Measurements from ENCODE around the gene PES1.
A peak's percentile ranks its signal among the peaks of the same experiment; 100 is the strongest.
"Not testable (repeated sequence)": the region's sequence is repeated elsewhere in the genome, so short reads cannot be mapped to it uniquely, and the experiment has no call there.

Gene PES1

DNA sequence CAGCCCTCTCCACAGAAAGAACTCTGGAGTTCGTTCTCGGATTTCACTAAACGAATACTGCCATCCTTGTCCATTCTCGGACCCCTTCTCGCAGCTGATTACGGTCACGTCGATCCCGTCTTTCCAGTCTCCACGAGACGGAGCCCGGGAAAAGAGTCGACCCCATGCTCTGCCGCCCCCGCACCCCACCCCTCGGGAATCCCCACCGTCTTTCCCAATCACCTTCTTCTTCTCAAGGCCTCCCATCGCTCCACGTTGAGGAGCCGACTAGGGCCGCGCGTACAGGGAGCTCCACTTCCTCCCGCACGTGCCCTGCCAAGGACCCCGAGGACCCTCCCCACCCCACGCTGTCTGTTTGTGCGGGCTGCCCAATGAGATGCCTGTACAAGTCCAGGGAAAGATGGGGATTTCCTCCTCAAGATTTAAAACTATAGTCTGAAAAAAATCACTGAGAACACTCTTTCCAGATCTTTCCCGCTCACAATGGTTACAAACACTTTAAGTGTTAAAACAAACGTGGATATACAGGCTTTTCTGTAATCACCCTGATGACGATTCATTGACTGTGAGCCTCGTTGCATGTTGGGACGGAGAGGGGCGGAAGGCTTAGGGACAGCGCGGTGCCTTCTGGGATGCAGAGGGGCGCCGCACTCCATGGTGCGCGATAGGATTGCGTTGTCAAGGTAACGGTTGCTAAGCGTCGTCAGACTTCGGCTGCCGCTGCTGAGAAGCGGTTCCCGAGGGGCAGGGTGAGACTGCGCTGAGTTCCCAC lies at the start of gene PES1:
Gene PES1, minus strand, starts transcription at position 323 of the 772 bp plus-strand sequence. Its CDS starts 77 bp downstream, at position 246.
- peak; percentile 94 for DNase-seq

DNA sequence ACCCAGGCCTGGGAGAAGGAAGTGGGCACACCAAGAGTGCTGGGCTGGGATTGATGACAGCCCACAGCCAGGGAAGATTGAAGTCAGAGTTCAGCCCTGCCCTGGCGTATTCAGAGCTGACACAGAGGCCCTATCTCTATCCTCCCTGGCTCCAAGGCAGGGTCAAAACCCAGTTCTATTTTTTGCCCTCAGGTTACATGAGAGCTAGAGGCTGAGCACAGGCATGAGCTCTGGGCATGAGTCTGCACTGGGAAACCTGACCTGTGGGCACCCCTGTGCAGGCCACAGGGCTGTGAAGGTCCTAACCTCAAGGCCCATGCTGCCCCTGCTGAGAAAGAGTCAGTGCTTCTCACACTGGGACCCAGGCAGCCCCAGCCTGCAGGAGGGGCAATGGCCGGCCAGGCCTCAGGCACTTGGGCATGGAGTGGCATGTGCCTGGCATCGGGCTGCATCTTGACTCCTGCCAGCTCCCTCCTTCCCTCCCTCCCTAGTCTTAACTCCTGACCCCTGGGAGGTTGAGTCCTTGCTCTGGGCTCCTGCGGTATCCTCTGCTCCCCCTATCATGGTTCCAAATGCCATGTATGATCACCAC lies 49.2 kb upstream of the PES1 start:
- no peak for DNase-seq

DNA sequence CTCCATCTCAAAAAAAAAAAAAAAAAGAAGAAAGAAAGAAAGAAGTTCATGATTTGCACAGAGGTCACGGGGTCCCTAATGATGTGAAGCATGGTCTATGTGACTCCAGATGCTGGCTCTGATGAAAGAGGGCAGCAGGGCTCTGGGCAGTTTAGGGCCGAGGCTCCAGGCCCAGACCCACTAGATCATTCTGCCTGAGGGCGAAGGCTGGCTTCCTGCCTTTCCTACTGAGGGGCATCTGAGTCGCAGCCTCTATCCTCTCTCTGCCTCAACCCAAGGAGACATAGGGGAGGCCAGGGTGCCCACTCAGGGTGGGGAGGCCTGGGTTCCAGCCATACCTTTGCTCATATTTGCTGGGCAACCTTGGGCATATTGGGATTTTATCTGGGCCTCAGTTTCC lies 48.7 kb upstream of the PES1 start:
- DNase-seq = no peak

DNA sequence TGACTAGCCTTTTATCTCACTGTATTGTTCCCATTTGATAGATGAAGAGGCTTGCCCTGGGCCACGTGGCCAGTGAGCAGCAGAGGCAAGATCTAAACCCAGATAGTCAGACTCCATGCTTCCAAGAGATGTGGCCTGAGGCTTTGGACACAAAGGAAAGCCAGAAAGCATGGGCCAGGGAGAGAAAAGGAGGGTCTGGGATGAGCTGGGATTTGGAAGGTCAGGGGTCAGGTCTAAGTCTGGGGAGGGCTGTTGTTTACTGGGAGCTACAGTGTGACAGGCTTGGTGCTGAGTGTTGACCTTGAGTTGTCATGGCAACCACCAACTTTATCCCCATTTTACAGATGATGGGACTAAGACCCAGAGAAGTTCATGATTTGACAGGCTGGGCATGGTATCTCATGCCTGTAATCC lies 46.0 kb upstream of the PES1 start:
- no peak for DNase-seq

DNA sequence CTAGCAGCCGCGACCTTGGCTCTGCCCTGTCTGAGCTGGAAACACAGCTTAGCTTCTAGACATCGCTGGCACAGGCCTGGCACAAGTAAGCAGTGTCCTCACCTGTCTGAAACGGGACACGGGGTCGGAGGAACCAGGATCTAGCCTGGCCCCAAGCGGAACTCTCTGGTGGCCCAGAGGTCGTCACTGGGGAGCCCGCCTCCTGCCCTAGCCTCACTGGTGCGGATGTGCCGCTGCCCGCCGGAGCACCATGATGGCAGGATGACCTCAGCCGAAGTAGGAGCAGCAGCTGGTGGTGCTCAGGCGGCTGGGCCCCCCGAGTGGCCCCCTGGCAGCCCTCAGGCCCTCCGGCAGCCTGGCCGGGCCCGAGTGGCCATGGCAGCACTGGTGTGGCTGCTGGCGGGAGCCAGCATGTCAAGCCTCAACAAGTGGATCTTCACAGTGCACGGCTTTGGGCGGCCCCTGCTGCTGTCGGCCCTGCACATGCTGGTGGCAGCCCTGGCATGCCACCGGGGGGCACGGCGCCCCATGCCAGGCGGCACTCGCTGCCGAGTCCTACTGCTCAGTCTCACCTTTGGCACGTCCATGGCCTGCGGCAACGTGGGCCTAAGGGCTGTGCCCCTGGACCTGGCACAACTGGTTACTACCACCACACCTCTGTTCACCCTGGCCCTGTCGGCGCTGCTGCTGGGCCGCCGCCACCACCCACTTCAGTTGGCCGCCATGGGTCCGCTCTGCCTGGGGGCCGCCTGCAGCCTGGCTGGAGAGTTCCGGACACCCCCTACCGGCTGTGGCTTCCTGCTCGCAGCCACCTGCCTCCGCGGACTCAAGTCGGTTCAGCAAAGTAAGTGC lies 44.7 kb upstream of the PES1 start:
- DNase-seq = peak; percentile 16

DNA sequence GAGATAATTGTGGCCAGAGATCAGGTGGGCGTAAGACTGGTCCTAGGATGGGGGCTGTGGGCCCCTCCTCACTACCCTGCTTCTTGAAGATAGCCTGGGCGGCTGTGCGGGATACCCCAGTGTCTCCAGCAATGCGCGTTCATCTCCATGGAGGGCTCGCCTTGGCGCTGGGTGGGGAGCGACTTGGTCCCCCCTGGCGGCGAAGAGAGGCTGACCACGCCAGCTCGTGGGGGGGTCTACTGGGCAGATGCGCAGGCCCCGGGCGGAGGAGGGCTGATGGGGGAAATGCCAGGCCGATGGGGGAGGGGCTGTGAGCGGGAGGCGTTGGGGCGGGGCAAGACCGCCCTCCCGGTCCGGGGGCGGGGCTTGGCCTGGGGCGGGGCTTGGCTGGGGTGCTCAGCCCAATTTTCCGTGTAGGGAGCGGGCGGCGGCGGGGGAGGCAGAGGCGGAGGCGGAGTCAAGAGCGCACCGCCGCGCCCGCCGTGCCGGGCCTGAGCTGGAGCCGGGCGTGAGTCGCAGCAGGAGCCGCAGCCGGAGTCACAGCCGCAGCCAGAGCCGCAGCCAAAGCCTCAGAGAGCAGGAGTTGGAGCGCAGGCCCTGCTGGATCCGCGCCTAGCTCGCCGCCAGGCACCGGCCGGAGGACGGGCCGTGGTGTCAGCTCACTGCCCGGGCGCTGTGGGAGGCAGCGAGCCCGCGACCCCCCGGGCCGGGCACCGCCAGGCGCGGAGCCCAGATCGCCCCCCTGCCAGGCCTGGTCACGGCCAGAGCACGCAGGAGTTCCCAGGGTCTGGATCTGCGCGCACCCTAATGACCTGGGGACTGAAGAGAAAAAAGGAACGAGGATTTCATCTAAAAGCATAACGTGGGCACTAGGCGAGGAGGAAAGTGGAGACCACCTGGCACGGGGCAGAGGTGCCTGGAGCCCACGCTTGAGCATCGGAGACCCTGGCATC lies 43.8 kb upstream of the PES1 start, which contains the start of gene SLC35E4:
Gene SLC35E4, plus strand, starts transcription at position 509 of the 953 bp plus-strand sequence. CDS start 670 bp downstream, outside the sequence.
- peak; percentile 95 for DNase-seq

DNA sequence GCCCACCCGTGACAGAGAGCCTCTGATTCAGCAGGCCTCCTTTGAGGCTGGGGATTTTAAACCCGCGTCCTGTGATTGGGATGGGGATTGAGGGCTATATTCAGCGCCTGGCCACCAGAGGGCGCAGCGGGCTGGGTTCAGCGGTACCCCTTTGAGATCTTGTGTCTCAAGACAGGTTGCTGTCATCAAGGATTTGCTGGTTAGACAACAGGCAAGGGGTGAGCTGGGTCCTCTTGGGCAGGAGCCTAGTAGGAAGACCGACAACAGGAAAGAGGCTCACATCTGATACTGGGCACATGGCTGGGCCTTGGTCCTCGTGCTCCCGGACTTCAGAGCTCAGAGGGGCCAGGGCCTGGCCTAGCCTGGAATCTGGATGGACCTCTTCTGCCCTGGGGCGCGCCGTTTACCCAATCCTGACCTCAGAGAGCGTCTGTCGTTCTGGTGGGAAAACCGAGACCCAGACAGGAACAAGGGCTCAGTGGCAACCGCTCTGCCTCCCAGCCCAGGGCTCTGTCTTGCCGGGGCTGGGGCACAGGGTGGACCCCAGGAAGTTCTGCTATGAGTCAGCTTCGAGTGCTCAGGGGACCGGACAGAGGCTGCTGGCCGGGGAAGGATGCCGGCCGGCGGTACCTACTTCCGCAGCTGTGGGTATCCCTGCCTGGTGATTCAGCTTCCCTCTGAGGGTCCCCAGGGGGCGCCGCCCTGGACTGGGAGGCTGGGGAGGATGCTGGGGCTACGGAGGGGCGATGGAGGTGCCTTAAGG lies 42.9 kb upstream of the PES1 start:
- DNase-seq = peak; percentile 90

DNA sequence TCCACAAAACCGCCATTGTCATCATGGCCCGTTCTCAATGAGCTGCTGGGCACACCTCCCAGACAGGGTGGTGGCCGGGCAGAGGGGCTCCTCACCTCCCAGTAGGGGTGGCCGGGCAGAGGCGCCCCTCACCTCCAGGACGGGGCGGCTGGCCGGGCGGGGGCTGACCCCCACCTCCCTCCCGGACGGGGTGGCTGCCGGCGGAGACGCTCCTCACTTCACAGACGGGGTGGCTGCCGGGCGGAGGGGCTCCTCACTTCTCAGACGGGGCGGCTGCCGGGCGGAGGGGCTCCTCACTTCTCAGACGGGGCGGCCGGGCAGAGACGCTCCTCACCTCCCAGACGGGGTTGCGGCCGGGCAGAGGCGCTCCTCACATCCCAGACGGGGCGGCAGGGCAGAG lies 39.8 kb upstream of the PES1 start:
- DNase-seq = not testable (repeated sequence)

DNA sequence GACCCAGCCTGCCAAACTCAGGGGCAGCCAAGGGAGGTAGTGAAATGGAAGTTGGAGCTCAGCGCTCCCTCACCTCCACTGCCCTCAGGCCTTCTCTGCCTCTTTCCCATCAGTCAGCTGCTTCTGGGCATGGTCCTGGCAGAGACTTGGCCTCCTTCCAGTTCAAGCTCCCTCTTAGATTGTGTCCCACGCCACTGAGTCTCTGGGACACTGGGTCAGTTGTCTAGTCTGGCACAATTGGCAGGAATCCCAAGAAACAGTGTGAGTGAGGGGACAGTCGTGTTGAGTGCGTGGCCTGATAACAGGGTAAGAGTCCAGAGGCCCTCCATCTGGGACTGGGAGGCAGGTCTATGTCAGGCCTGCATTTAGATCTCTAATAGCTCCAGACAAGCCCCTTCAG lies 36.8 kb upstream of the PES1 start:
- no peak for DNase-seq

DNA sequence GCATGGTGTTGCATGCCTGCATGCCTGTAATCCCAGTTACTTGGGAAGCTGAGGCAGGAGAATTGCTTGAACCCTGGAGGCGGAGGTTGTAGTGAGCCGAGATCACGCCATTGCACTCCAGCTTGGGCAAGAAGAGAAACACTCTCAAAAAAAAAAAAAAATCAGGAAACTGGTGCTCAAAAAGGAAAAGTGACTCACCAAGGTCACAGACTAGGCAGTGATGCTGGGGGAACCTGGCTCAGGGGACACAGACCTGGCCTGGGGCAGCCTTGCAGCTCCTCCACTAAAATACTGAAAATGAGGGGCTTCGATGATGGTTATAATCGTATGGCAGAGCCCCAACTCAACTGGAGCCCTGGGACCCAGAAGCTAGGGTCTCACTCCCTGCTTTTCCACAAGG lies 35.8 kb upstream of the PES1 start:
- no peak for DNase-seq

DNA sequence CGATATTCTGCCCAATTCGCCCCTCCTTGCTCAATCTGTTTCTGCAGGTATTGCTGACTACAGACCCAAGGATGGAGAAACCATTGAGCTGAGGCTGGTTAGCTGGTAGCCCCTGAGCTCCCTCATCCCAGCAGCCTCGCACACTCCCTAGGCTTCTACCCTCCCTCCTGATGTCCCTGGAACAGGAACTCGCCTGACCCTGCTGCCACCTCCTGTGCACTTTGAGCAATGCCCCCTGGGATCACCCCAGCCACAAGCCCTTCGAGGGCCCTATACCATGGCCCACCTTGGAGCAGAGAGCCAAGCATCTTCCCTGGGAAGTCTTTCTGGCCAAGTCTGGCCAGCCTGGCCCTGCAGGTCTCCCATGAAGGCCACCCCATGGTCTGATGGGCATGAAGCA lies 34.7 kb upstream of the PES1 start:
- no peak for DNase-seq

DNA sequence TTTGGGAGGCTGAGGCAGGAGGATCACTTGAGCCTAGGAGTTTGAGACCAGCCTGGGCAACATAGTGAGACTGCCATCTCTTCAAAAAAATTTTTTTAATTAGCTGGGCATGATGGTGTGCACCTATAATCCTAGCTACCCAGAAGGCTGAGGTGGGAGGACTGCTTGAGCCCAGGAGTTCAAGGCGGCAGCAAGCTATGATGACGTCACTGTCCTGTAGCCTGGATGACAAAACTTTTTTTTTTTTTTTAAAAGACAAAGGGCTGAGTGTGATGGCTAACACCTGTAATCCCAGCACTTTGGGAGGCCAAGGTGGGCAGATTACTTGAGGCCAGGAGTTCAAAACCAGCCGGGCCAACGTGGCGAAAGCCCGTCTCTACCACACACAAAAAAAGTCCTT lies 28.2 kb upstream of the PES1 start:
- not testable (repeated sequence) for DNase-seq

DNA sequence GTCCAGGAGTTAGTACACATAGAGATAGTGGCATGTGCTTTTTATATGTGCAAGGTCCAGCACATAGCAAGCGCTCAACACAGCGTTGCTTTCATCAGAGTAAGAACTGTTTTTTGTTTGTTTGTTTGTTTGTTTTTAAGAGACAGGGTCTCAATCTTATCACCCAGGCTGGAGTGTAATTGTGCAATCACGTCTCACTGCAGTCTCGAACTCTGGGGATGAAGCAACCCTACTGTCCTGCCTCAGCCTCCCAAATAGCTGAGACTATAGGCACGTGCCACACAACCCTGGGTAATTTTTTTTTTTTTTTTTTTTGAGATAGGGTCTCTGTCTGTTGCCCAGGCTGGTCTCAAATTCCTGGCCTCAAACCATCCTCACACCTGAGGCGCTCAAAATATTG lies 26.1 kb upstream of the PES1 start:
- no peak for DNase-seq

DNA sequence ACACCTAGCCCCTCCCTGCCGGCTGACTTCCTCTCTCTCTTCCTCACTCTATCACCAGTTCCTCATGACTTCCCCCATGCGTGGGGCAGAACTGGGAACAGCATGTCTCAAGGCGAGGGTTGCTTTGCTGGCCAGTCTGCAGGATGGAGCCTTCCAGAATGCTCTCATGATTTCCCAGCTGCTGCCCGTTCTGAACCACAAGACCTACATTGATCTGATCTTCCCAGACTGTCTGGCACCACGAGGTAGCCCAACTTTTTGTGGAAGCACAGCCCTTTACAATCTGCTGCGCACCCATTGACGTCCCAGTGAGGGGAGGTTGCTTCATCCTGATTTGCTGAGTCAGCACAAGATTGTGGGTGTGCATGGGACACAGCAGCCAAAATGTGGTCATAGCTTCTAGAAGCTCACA lies 23.8 kb upstream of the PES1 start:
- no peak for DNase-seq

DNA sequence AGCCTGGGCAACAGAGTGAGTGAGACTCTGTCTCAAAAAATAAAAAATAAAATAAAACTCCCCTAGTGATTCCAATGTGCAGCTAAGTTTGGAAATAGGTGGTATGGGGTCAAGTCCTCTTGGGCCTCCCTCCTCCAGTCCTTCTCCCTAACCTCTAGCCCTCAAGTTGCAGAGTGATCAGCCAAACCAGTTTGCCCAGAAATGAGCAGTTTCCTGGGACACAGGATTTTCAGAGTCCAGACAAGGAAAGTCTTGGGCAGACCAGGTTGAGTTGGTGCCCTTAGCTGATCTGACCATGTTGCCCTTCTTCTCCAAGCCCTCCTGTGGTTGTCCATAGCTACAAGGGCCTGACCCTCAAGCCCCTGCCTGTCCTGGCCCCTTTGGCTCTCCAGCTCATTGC lies 23.2 kb upstream of the PES1 start:
- no peak for DNase-seq

DNA sequence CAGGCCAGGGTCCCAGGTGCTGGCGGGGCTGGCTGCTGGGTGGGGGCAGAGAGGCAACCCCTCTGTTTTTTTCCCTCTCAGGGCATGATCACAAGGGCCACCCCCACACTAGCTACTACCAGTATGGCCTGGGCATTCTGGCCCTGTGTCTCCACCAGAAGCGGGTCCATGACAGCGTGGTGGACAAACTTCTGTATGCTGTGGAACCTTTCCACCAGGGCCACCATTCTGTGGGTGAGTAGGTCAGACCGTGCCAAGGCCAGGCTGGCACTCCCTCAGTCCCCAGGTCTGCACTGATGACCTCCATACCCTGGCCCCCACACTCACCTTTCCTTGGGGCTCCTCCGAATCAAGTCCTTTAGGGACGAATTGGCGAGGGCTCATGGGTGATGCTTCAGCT lies 22.6 kb upstream of the PES1 start:
- no peak for DNase-seq

DNA sequence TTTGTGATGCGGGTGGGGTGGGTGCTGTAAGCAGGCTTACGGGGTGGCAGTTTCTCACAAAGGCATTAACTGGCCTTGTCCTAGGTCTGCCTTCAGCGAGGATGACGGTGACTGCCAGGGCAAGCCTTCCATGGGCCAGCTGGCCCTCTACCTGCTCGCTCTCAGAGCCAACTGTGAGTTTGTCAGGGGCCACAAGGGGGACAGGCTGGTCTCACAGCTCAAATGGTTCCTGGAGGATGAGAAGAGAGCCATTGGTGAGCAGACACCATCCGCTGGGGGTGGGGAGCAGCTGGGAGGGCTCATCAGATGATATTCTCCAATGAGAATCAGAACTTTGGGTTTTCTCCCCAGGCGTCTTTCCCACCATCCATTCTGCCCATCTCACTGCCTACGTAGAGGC lies 21.1 kb upstream of the PES1 start:
- no peak for DNase-seq

DNA sequence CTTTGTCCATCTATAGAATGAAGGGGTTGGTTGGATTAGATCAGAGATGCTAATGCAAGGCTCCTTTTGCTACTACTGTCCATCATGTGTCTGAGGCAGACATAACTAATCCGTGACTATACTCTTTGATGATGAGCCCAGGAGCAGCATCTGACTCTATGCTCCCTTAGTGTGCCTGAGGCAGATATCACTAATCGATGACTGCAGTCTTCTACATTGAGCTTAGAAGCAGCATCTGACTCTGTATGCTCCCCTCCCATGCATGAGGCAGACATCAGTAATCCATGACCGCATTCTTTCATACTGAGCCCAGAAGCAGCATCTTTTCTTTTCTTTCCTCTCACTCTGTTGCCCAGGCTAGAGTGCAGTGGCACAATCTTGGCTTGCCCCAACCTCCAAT lies 19.5 kb upstream of the PES1 start:
- no peak for DNase-seq

DNA sequence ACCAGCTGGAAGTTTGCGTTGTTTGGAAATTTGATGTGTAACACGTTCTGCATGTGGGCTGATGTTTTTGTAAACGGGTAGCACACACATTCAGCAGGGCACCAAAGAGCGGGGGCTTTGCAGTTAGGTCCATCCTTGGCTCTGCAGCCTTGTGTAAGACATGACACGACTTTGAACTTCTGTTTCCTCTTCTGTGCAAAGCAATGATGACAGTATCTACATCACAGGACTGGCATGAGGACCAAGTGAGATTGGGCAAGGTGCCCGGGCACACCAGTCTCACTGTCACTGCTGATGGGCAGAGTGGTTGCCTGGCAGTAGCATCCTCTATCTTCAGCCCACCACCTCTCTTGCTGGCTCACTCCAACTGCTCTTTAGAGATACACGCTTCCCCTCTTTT lies 18.6 kb upstream of the PES1 start:
- DNase-seq = no peak

DNA sequence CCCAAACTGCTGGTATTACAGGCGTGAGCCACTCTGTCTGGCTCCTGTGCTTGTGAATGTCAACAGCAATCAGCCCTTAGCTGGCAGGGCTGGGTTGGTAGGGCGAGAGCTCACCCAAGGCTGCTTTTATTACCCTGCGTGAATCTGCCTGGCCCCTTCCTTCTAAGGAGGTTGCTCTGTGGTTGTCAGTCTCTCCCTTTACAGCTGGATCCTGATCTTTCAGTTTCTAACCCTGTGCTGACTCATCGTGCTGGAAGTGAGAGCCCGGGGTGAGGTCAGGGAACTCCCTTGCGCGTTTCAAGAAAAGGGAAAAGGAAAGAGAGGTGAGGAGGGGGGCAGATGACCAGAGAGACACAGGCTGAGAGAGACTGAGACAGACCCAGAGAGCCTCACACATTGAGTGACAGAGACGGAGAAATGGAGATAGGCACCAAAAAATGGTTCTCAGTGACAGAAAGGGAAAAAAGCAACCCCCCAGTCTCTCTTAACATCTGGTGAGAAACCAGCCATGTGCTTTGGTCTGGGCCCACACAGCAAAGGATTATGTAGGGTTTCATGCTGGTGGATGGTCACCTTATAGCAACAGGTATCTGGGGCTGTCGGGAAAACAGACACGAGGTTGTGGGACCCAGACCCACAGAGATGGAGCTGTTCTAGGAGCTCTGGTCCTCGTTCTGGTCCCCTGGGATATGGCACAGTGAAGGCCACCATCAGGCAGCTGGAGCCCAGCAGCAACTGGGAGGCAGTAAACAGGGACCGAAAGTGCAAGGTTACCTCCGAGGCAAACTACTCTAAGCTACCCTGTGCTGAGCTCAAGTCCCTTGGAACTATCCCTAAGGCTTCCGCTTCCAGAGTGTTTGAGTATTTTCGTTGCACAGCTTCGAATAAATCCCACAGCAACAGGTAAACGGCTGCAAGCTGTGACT lies 17.8 kb upstream of the PES1 start:
- no peak for DNase-seq

DNA sequence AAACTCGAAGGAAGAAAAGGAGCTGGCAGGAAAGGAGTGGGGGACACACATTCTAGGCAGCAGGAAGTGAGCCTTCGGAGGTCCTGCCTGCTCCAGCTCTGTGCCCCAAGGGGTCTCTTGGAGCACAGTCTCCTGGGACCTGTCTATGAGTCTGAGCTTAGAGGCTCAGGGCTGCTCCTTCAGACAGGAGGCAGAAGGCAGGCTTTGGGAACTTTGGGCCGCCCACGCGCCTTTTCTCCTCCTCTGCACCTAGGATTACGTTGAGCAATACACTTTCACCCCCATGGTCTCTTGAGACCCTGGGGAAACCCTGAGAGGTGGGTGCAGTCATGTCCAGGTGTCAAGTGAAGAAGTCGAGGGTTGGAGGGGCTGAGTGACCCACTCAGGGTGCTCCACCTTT lies 16.2 kb upstream of the PES1 start:
- no peak for DNase-seq
